ENCODE results near the gene PKD2L1.
"Not testable (repeated sequence)": the region's sequence is repeated elsewhere in the genome, so short reads cannot be mapped to it uniquely, and the experiment has no call there.

The PKD2L1 gene

DNA sequence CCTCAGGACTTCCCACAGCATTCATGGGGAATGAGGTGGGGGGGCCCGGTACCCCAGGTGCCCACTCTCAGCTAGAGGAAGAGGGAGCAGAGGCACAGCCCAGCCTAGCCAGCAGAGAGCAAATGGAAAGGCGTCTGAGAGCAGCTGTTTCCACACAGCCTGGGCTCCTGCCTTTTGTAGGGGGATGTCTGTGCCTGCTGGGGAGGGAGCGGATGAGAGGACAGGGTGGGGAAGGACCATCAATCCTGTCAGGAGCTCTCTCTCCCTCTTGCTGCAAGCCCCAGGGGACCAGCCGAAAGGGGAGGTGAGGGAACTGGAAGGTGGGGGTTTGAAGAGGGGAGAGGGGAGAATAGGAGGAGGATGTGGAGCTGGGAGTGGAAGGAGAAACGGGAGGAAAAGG is at the start of gene PKD2L1:
Gene PKD2L1, minus strand, starts transcription at position 150 of the 400 bp plus-strand sequence. Its CDS starts 125 bp downstream, at position 25.
- no peak for DNase-seq (ENCODE audit: low read depth, low spot score)
- no peak within 1 kb of the TSS for H3K9ac ChIP-seq (ENCODE audit: insufficient read length, low read depth)
- no peaks in the 10 kb centered on the region for H3K36me3 ChIP-seq (ENCODE audit: insufficient read depth, insufficient read length, low read length)
- TF ChIP-seq SUZ12 (IDR thresholded peaks at IDR 0.05; ENCODE audit: extremely low read depth, insufficient read depth, insufficient read length) (no peak), YY1 (IDR thresholded peaks at IDR 0.05; ENCODE audit: insufficient read depth, insufficient read length) (no peak), ZNF274 (IDR thresholded peaks at IDR 0.05; ENCODE audit: low read depth, low read length) (no peak)
- no peaks in the 10 kb centered on the region for H3K4me1 ChIP-seq (ENCODE audit: insufficient read depth, insufficient read length)
- no peaks in the 10 kb centered on the region for H3K9me3 ChIP-seq (ENCODE audit: insufficient read depth, low read length)
- no peak within 1 kb of the TSS for H3K4me3 ChIP-seq (ENCODE audit: insufficient read length, low read depth)
- H3K27me3 ChIP-seq (ENCODE audit: insufficient read depth, insufficient read length) = no peaks in the 10 kb centered on the region

DNA sequence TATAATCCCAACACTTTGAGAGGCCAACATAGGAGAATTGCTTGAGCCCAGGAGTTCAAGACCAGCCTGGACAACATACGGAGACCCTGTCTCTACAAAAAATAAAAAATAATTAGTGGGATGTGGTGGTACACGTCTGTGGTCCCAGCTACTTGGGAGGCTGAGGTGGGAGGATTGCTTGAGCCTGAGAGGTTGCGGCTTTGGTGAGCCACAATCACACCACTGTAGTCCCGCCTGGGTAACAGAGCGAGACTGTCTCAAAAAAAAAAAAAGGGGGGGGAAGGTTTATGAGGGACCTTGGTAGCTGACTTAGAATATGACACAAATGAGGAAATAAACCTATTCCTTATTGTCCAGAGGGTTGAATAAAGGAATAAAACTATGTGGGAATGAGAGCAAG is 47.8 kb upstream of the PKD2L1 start:
- Histone ChIP-seq H3K4me1 (ENCODE audit: insufficient read depth, insufficient read length) (no peaks in the 10 kb centered on the region), H3K27me3 (ENCODE audit: insufficient read depth, insufficient read length) (no peaks in the 10 kb centered on the region), H3K9ac (ENCODE audit: insufficient read length, low read depth) (no peak overlapping the region), H3K9me3 (ENCODE audit: insufficient read depth, low read length) (no peaks in the 10 kb centered on the region), H3K4me3 (ENCODE audit: insufficient read length, low read depth) (no peak overlapping the region), H3K36me3 (ENCODE audit: insufficient read depth, insufficient read length, low read length) (peaks cover 8% of the 10 kb centered on the region)
- DNase-seq (ENCODE audit: low read depth, low spot score) = no peak
- no peak for TF ChIP-seq ZNF274 (IDR thresholded peaks at IDR 0.05; ENCODE audit: low read depth, low read length)
- no peak for TF ChIP-seq SUZ12 (IDR thresholded peaks at IDR 0.05; ENCODE audit: extremely low read depth, insufficient read depth, insufficient read length)
- TF ChIP-seq YY1 (IDR thresholded peaks at IDR 0.05; ENCODE audit: insufficient read depth, insufficient read length) = no peak

DNA sequence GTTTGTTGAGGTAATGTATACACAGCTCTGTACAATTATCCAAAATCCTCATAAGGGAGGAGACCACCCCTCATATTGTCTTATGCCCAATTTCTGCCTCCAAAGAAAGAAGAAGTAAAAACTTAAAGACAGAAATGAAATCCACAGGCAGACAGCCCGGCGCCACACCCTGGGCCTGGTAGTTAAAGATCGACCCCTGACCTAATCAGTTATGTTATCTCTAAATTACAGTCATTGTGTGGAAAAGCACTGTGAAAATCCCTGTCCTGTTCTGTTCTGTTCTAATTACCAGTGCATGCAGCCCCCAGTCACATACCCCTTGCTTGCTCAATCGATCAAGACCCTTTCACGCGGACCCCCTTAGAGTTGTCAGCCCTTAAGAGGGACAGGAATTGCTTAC is 46.6 kb upstream of the PKD2L1 start:
- not testable (repeated sequence) for H3K36me3 ChIP-seq (ENCODE audit: insufficient read depth, insufficient read length, low read length); DNase-seq (ENCODE audit: low read depth, low spot score); H3K27me3 ChIP-seq (ENCODE audit: insufficient read depth, insufficient read length); H3K4me1 ChIP-seq (ENCODE audit: insufficient read depth, insufficient read length); H3K9me3 ChIP-seq (ENCODE audit: insufficient read depth, low read length); H3K4me3 ChIP-seq (ENCODE audit: insufficient read length, low read depth); H3K9ac ChIP-seq (ENCODE audit: insufficient read length, low read depth)

DNA sequence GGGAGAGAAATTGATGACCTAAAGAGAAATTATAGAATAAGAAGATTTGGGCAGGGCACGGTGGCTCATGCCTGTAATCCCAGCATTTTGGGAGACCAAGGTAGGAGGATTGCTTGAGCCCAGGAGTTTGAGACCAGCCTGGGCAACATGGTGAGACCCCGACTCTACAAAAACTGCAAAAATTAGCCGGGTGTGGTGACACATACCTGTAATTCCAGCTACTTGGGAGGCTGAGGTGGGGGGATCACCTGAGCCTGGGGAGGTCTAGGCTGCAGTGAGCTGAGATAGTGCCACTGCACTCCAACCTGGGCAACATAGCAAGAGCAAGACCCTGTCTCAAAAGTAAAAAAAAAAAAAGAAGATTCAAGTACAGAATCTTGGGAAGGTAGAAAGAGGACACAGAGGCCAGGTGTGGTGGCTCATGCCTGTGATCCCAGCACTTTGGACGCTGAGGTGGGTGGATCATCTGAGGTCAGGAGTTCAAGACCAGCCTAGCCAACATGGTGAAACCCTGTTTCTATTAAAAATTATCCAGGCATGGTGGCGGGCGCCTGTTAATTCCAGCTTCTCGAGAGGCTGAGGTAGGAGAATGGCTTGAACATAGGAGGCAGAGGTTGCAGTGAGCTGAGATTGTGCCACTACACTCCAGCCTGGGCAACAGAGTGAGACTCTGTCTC is 44.8 kb upstream of the PKD2L1 start:
- DNase-seq (ENCODE audit: low read depth, low spot score); H3K27me3 ChIP-seq (ENCODE audit: insufficient read depth, insufficient read length); H3K36me3 ChIP-seq (ENCODE audit: insufficient read depth, insufficient read length, low read length); H3K4me1 ChIP-seq (ENCODE audit: insufficient read depth, insufficient read length); H3K9me3 ChIP-seq (ENCODE audit: insufficient read depth, low read length): not testable (repeated sequence)
- H3K9ac ChIP-seq (ENCODE audit: insufficient read length, low read depth) = peak overlapping the region; percentile 93
- H3K4me3 ChIP-seq (ENCODE audit: insufficient read length, low read depth) = peak overlapping the region; percentile 79

DNA sequence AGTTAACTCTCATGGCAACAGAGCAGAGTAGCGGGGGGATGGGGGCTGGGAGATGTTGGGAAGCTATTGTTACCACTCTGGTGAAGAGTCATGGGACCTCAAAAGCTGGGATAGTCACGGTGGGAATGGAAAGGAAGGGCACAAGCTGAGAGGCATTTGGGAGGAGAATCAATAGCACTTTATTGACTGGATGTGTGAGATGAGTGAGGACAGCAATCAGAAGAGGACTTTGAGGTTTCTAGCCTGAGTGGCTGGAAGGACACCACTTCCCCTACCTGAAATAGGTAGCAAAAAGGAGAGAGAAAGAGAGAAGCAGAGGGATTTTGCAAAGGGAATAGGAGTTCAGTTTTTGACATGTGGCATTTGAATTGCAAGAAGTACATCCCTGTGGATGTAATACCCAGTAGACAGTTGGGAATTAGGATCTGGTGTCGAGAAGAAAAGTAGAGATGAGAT is 44.2 kb upstream of the PKD2L1 start:
- Histone ChIP-seq H3K27me3 (ENCODE audit: insufficient read depth, insufficient read length) (no peaks in the 10 kb centered on the region), H3K36me3 (ENCODE audit: insufficient read depth, insufficient read length, low read length) (no peaks in the 10 kb centered on the region), H3K9ac (ENCODE audit: insufficient read length, low read depth) (peak overlapping the region; percentile 93), H3K4me1 (ENCODE audit: insufficient read depth, insufficient read length) (no peaks in the 10 kb centered on the region), H3K4me3 (ENCODE audit: insufficient read length, low read depth) (peak overlapping the region; percentile 79), H3K9me3 (ENCODE audit: insufficient read depth, low read length) (no peaks in the 10 kb centered on the region)
- no peak for TF ChIP-seq YY1 (IDR thresholded peaks at IDR 0.05; ENCODE audit: insufficient read depth, insufficient read length)
- no peak for TF ChIP-seq ZNF274 (IDR thresholded peaks at IDR 0.05; ENCODE audit: low read depth, low read length)
- TF ChIP-seq SUZ12 (IDR thresholded peaks at IDR 0.05; ENCODE audit: extremely low read depth, insufficient read depth, insufficient read length) = no peak
- DNase-seq (ENCODE audit: low read depth, low spot score) = peak; percentile 27

DNA sequence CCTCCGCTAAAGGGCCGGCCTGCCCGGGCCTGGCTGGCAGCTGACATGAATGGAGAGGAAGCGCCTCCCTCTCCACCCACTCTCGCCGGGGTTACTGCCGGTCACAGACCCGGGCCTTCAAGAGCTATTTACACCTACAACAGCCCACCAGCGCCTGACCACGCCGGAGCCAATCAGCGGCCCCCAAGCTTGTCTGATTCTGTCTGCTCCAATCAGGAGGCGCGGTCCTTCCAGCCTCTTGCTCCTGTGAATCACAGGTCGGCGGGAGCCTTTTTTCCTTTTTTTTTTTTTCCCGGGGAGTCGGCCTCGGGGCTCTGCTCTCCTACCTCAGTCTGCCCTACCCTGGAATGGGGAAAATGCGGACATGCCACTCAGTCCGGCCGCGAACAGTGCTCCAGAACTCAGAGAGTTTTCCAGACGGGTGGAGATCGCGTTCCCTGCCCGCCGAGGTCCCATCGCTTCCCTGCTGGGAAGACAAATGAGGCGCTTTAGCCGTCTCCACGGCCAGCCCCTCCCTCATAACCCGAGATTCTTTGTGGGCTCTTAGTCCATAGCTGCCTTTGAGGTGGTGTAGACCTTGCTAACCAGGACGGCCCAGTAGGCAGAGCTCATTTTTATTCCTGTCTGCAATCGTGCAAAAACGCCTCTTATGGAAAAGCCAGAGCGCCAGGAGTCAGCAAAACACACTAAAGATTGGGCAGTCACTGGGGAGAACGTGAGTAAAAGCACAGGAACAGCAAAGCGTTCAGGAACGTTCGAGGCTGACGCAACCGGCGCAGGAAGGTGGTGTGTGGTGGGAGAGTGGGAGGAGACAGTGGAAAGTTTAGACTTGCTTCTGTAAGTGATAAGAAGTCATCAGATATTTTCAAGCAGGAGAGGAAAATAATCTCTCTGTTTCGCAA is 43.5 kb upstream of the PKD2L1 start:
- no peak for TF ChIP-seq YY1 (IDR thresholded peaks at IDR 0.05; ENCODE audit: insufficient read depth, insufficient read length)
- TF ChIP-seq SUZ12 (IDR thresholded peaks at IDR 0.05; ENCODE audit: extremely low read depth, insufficient read depth, insufficient read length) = no peak
- no peak for TF ChIP-seq ZNF274 (IDR thresholded peaks at IDR 0.05; ENCODE audit: low read depth, low read length)
- H3K9ac ChIP-seq (ENCODE audit: insufficient read length, low read depth) = peak overlapping the region; percentile 93
- H3K9me3 ChIP-seq (ENCODE audit: insufficient read depth, low read length) = no peaks in the 10 kb centered on the region
- DNase-seq (ENCODE audit: low read depth, low spot score) = peak; percentile 98
- no peaks in the 10 kb centered on the region for H3K4me1 ChIP-seq (ENCODE audit: insufficient read depth, insufficient read length)
- H3K4me3 ChIP-seq (ENCODE audit: insufficient read length, low read depth) = peak overlapping the region; percentile 79
- no peaks in the 10 kb centered on the region for H3K27me3 ChIP-seq (ENCODE audit: insufficient read depth, insufficient read length)
- H3K36me3 ChIP-seq (ENCODE audit: insufficient read depth, insufficient read length, low read length) = no peaks in the 10 kb centered on the region

DNA sequence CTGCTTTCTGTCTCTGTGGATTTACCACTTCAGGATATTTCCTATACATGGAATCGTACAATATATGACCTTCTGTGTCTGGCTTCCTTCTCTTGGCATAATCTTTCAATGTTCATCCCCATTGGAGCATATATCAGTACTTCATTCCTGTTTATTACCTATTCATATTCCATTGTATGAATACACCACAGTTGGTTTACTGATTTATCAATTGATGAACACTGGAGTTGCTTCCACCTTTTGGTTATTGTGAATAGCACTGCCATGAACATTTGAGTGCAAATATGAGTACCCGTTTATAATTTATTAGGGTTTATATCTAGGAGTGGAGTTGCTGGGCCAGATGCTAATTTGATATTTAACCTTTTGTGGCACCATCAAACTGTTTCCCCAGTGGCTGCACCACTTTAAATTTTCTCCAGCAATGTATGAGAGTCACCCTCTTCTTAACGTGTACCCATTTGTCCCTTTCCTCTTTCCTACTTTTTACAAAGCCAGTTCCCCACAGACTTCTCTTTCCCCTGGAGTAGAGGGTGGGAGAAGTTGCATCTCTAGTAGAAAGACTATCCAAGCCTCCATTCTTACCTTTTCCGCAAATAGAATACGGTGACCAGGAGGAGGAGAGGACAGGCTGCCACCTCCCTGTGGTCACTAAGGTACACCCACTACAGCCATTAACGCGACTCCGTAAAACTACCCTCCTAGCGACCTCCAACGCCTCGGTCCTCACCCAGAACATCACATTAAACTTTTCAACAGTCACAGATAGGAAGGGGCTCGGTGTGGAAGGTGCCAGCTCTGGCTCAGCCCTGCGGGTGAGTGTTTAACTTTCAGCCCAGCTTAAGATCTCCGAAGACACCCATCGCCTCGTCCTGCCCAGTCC is 42.6 kb upstream of the PKD2L1 start:
- Histone ChIP-seq H3K9me3 (ENCODE audit: insufficient read depth, low read length) (no peaks in the 10 kb centered on the region), H3K9ac (ENCODE audit: insufficient read length, low read depth) (peak overlapping the region; percentile 91), H3K4me3 (ENCODE audit: insufficient read length, low read depth) (peak overlapping the region; percentile 73), H3K27me3 (ENCODE audit: insufficient read depth, insufficient read length) (no peaks in the 10 kb centered on the region), H3K36me3 (ENCODE audit: insufficient read depth, insufficient read length, low read length) (no peaks in the 10 kb centered on the region), H3K4me1 (ENCODE audit: insufficient read depth, insufficient read length) (no peaks in the 10 kb centered on the region)
- TF ChIP-seq ZNF274 (IDR thresholded peaks at IDR 0.05; ENCODE audit: low read depth, low read length) = no peak
- no peak for TF ChIP-seq YY1 (IDR thresholded peaks at IDR 0.05; ENCODE audit: insufficient read depth, insufficient read length)
- no peak for DNase-seq (ENCODE audit: low read depth, low spot score)
